BLaER1 (cell line): ENCODE data around the gene HOXB2.

Experiments used
- H3K27ac ChIP-seq: shearing (Covaris generic); formaldehyde crosslinking; 2 replicates; pipeline ENCODE4 v1.8.1; 2022
- H3K27me3 ChIP-seq: shearing (Covaris generic); formaldehyde crosslinking; 2 replicates; pipeline ENCODE4 v1.8.1; 2022
- H3K36me3 ChIP-seq: shearing (Covaris generic); formaldehyde crosslinking; 2 replicates; pipeline ENCODE4 v1.8.1; 2022
- H3K4me1 ChIP-seq: shearing (Covaris generic); formaldehyde crosslinking; 2 replicates; pipeline ENCODE4 v1.8.1; 2022
- H3K4me2 ChIP-seq: shearing (Covaris generic); formaldehyde crosslinking; 2 replicates; pipeline ENCODE4 v1.8.1; 2022
- H3K4me3 ChIP-seq: shearing (Covaris generic); formaldehyde crosslinking; 2 replicates; pipeline ENCODE4 v1.8.1; 2022
- H3K9ac ChIP-seq: shearing (Covaris generic); formaldehyde crosslinking; 2 replicates; pipeline ENCODE4 v1.8.1; 2022
- H3K9me3 ChIP-seq: shearing (Covaris generic); formaldehyde crosslinking; 2 replicates; pipeline ENCODE4 v1.8.1; 2022
- H4K20me1 ChIP-seq: shearing (Covaris generic); formaldehyde crosslinking; 2 replicates; pipeline ENCODE4 v1.8.1; 2022
- Cebpa-rat ChIP-seq: shearing (Covaris generic); IDR thresholded peaks from 2 replicates; pipeline ENCODE4 v1.8.1; 2022

The HOXB2 gene

DNA sequence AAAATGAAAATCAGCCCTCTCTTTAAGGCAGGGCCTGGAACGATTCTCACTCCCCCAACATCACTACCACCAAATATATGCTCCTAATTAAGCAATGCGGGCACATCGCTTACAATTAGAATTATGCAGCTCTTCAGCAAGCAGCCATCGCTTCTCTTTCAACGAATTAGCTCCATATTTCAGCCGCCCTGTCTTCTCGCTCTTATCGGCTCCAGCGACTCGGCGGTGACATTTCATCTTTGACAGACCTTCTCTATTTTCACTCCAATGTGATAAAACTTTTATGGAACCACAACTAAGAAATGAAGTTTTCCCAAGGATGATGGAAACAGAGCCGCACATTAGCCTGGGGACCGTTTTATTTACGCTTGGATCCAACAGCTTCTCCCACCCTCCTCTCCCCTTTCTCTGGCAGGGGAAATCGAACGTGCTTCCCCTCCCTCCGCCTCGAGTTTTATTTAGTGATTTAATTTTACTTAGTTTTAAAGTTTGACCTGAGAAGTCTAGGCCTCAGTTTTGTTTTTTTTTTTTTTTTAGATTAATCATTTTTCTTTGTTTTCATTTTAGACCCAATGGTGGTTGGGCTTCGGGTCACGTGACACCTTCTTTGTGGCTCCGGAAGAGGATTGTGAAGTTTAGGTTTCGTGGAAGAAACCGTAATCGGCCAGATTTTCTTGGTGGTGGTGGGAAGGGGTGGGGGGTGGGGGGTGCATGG, 3.1 kb upstream of the HOXB2 start:
- Histone ChIP-seq H3K9me3 (no peaks in the 10 kb centered on the region), H4K20me1 (peaks cover 85% of the 10 kb centered on the region), H3K9ac (no peak overlapping the region), H3K4me3 (no peak overlapping the region), H3K27ac (no peak overlapping the region), H3K4me1 (no peaks in the 10 kb centered on the region; the same call in 1 of the 2 replicates), H3K36me3 (no peaks in the 10 kb centered on the region), H3K4me2 (no peak overlapping the region), H3K27me3 (peaks cover 94% of the 10 kb centered on the region)
- no peak for TF ChIP-seq Cebpa-rat

- Histone ChIP-seq H3K4me2 (no peak overlapping the region), H3K4me1 (no peaks in the 10 kb centered on the region; the same call in 1 of the 2 replicates), H4K20me1 (peaks cover 88% of the 10 kb centered on the region), H3K36me3 (no peaks in the 10 kb centered on the region), H3K27me3 (peaks cover 95% of the 10 kb centered on the region), H3K9ac (no peak overlapping the region), H3K9me3 (peaks cover 3% of the 10 kb centered on the region; the same call in 1 of the 2 replicates), H3K27ac (no peak overlapping the region), H3K4me3 (no peak overlapping the region)
- no peak for TF ChIP-seq Cebpa-rat
Observed at GRCh38 chr17:48546924-48547807, 2.3 kb upstream of the HOXB2 start.

GRCh38 chr17:48546137-48546923, 1.4 kb upstream of the HOXB2 start:
- TF ChIP-seq Cebpa-rat = no peak
- Histone ChIP-seq H3K9ac (no peak overlapping the region), H3K4me2 (no peak overlapping the region)

GRCh38 chr17:48545539-48545938, 630 bp upstream of the HOXB2 start:
- Histone ChIP-seq H3K9ac (no peak overlapping the region), H3K4me3 (no peak overlapping the region), H3K4me2 (no peak overlapping the region), H3K4me1 (no peaks in the 10 kb centered on the region; the same call in 1 of the 2 replicates), H3K27ac (no peak overlapping the region), H3K27me3 (peaks cover 100% of the 10 kb centered on the region), H3K9me3 (peaks cover 10% of the 10 kb centered on the region), H4K20me1 (peaks cover 94% of the 10 kb centered on the region), H3K36me3 (no peaks in the 10 kb centered on the region)
- no peak for TF ChIP-seq Cebpa-rat

More at GRCh38 chr17:48546137-48546923, 1.4 kb upstream of the HOXB2 start:
- Histone ChIP-seq H3K4me3 (no peak overlapping the region), H4K20me1 (peaks cover 90% of the 10 kb centered on the region), H3K4me1 (no peaks in the 10 kb centered on the region; the same call in 1 of the 2 replicates), H3K27ac (no peak overlapping the region), H3K9me3 (peaks cover 10% of the 10 kb centered on the region), H3K27me3 (peaks cover 95% of the 10 kb centered on the region), H3K36me3 (no peaks in the 10 kb centered on the region)

DNA sequence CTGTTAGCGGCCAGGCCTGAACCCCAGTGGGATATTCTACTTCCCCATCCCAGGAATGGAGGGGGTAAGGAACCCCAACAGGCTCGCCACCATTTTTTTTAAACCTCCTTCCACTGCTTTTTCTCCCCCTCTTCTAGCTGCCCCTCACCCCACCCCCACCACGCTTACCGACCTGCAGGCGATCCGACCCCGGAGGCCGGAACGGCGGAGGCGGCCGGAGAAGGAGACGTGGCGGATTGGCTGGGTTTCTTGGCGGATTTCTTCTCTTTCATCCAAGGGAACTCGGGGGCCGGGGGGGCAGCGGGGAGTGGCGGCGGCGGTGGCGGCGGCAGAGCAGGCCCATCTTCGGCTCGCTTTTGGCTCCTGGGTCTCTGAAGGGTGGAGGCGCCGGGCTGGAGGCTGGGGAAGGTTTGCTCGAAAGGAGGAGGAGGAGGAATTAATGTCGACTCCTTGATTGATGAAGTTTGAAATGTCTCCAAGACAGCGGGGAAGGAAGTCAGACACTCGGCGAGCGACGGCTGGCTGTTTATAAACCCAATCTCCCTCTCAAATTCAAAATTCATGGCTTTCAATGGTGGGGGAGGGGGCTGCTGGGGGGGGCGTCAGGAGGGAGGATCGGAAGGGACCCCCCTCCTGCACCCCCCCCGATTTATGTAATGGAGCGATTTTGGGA, 424 bp downstream of the HOXB2 start:
- Histone ChIP-seq H3K9me3 (peaks cover 10% of the 10 kb centered on the region), H3K4me2 (no peak overlapping the region), H3K4me3 (no peak overlapping the region), H3K9ac (no peak overlapping the region), H3K4me1 (no peaks in the 10 kb centered on the region; the same call in 1 of the 2 replicates), H3K27ac (no peak overlapping the region), H3K27me3 (peaks cover 100% of the 10 kb centered on the region), H4K20me1 (peaks cover 90% of the 10 kb centered on the region), H3K36me3 (no peaks in the 10 kb centered on the region)
- TF ChIP-seq Cebpa-rat = no peak

DNA sequence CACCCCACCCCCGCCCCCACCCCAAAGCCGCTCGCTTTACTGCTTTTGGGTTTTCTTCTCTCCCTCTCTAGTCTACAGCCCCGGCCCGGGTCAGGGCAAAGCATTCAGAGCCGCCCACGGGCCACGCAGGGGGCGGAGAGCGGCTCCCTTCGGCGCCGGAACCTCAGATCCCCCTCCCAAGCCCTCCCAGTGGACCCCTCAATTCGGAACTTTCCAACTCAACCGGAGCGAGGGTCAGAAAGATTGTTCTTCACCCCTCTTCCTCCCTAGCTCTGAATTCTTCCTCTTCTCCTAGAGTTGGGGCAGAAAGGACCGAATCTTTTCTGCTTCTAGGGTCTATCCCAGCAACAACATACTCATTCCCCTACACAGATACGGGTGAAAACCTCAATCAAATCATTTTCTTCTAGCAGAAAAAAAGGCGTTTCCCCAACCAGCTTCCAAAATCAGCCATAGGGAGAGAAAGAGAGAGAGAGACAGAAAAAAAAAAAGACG, 1.0 kb downstream of the HOXB2 start:
- H3K4me3 ChIP-seq = no peak overlapping the region
- peaks cover 100% of the 10 kb centered on the region for H3K27me3 ChIP-seq
- no peaks in the 10 kb centered on the region for H3K36me3 ChIP-seq
- H3K9me3 ChIP-seq = peaks cover 10% of the 10 kb centered on the region
- no peak for TF ChIP-seq Cebpa-rat
- no peak overlapping the region for H3K9ac ChIP-seq
- H3K4me1 ChIP-seq = no peaks in the 10 kb centered on the region; the same call in 1 of the 2 replicates
- H3K27ac ChIP-seq = no peak overlapping the region
- H3K4me2 ChIP-seq = no peak overlapping the region
- peaks cover 84% of the 10 kb centered on the region for H4K20me1 ChIP-seq

DNA sequence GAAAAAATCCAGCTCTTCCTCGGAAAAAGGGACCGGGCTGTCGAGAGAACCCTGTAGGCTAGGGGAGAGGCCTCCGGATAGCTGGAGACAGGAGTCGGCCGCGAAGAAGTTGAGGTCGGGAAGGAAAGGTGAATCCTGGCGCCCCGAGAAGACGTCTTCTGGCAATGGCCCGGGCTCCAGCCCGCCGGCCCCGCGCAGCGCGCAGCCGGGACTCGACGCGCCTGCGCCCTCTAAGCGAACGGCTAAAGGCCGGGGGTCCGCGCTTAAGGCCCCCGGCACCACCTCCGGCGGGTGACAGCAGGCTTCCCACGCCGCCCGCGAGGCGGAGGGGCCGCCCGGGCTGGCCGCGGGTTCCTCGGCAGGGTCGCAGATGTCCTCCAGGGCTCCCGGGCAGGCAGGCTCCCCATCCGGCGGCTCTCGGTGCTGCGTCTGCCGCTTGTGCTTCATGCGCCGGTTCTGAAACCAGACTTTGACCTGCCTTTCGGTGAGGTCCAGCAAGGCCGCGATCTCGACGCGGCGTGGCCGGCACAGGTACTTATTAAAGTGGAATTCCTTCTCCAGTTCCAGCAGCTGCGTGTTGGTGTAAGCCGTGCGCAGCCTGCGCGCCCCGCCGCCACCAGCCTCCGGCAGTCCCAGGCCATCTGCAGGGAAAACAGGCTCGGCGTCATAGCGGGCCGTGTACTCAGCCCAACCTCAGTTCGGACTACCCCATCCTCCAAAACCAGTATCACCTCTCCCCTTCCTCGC, 1.6 kb downstream of the HOXB2 start:
- Histone ChIP-seq H3K4me1 (no peaks in the 10 kb centered on the region; the same call in 1 of the 2 replicates), H3K9ac (no peak overlapping the region), H3K9me3 (peaks cover 10% of the 10 kb centered on the region), H3K4me3 (peak overlapping the region; percentile 36; the same call in 1 of the 2 replicates), H3K27ac (no peak overlapping the region), H3K4me2 (peak overlapping the region; percentile 19; the same call in 1 of the 2 replicates), H3K27me3 (peaks cover 100% of the 10 kb centered on the region), H3K36me3 (no peaks in the 10 kb centered on the region), H4K20me1 (peaks cover 79% of the 10 kb centered on the region)
- no peak for TF ChIP-seq Cebpa-rat

GRCh38 chr17:48542698-48543106, 2.2 kb downstream of the HOXB2 start:
- Histone ChIP-seq H3K4me2 (no peak overlapping the region), H3K4me1 (no peaks in the 10 kb centered on the region; the same call in 1 of the 2 replicates), H3K27ac (no peak overlapping the region), H4K20me1 (peaks cover 75% of the 10 kb centered on the region), H3K27me3 (peaks cover 100% of the 10 kb centered on the region), H3K9me3 (peaks cover 10% of the 10 kb centered on the region), H3K4me3 (no peak overlapping the region), H3K9ac (no peak overlapping the region), H3K36me3 (no peaks in the 10 kb centered on the region)
- no peak for TF ChIP-seq Cebpa-rat
